Nephron progenitor cell (in vitro differentiated cells): ENCODE data around the gene ITGAE.

Experiments used
- DNase-seq: peaks from one replicate; pipeline ENCODE4 v3.0.0; 2021
- H3K27ac Mint-ChIP-seq: 2 replicates; pipeline ENCODE4 v1.8.0; 2021; ENCODE audit warnings: mild to moderate bottlenecking, moderate library complexity, mixed read lengths
- H3K27me3 Mint-ChIP-seq: 2 replicates; pipeline ENCODE4 v1.8.0; 2021; ENCODE audit warnings: mild to moderate bottlenecking, low read depth, mixed read lengths; ENCODE audit not compliant: poor library complexity
- H3K36me3 Mint-ChIP-seq: 2 replicates; pipeline ENCODE4 v1.8.0; 2021; ENCODE audit warnings: low read depth, mixed read lengths
- H3K4me1 Mint-ChIP-seq: 2 replicates; pipeline ENCODE4 v1.8.0; 2021; ENCODE audit warnings: mixed read lengths
- H3K4me3 Mint-ChIP-seq: 2 replicates; pipeline ENCODE4 v1.8.0; 2021; ENCODE audit warnings: mild to moderate bottlenecking, moderate library complexity, mixed read lengths
- H3K9me3 Mint-ChIP-seq: 2 replicates; pipeline ENCODE4 v1.8.0; 2021; ENCODE audit warnings: mild to moderate bottlenecking, moderate library complexity, mixed read lengths
- TF ChIP-seq, protein P1 (sequence below): fragments of 200-600 bp; sonication (generic); IDR thresholded peaks from 2 replicates; pipeline ENCODE4 v1.5.0; 2021; ENCODE audit warnings: antibody characterized with exemption

Gene ITGAE

GRCh38 chr17:3754458-3755334, 46.3 kb downstream of the ITGAE start:
- H3K27ac Mint-ChIP-seq = no peak overlapping the region
- peaks cover 6% of the 10 kb centered on the region for H3K9me3 Mint-ChIP-seq
- TF ChIP-seq, protein P1, sequence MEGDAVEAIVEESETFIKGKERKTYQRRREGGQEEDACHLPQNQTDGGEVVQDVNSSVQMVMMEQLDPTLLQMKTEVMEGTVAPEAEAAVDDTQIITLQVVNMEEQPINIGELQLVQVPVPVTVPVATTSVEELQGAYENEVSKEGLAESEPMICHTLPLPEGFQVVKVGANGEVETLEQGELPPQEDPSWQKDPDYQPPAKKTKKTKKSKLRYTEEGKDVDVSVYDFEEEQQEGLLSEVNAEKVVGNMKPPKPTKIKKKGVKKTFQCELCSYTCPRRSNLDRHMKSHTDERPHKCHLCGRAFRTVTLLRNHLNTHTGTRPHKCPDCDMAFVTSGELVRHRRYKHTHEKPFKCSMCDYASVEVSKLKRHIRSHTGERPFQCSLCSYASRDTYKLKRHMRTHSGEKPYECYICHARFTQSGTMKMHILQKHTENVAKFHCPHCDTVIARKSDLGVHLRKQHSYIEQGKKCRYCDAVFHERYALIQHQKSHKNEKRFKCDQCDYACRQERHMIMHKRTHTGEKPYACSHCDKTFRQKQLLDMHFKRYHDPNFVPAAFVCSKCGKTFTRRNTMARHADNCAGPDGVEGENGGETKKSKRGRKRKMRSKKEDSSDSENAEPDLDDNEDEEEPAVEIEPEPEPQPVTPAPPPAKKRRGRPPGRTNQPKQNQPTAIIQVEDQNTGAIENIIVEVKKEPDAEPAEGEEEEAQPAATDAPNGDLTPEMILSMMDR = no peak
- H3K4me3 Mint-ChIP-seq = peak overlapping the region; percentile 48
- H3K4me1 Mint-ChIP-seq = peaks cover 7% of the 10 kb centered on the region
- no peaks in the 10 kb centered on the region for H3K36me3 Mint-ChIP-seq
- DNase-seq = peak; percentile 88
- peaks cover 31% of the 10 kb centered on the region for H3K27me3 Mint-ChIP-seq

- Mint-ChIP-seq H3K36me3 (no peaks in the 10 kb centered on the region), H3K4me1 (peaks cover 9% of the 10 kb centered on the region), H3K27me3 (peaks cover 28% of the 10 kb centered on the region), H3K9me3 (no peaks in the 10 kb centered on the region), H3K27ac (no peak overlapping the region), H3K4me3 (peak overlapping the region; percentile 48)
- TF ChIP-seq, protein P1 = no peak
- DNase-seq = no peak
Observed at GRCh38 chr17:3754066-3754457, 46.9 kb downstream of the ITGAE start.

GRCh38 chr17:3753624-3754023, 47.4 kb downstream of the ITGAE start:
- no peak overlapping the region for H3K27ac Mint-ChIP-seq
- no peaks in the 10 kb centered on the region for H3K36me3 Mint-ChIP-seq
- H3K4me1 Mint-ChIP-seq = peaks cover 13% of the 10 kb centered on the region
- TF ChIP-seq, protein P1 = no peak
- H3K9me3 Mint-ChIP-seq = no peaks in the 10 kb centered on the region
- no peak for DNase-seq
- H3K27me3 Mint-ChIP-seq = peaks cover 25% of the 10 kb centered on the region
- no peak overlapping the region for H3K4me3 Mint-ChIP-seq

DNA sequence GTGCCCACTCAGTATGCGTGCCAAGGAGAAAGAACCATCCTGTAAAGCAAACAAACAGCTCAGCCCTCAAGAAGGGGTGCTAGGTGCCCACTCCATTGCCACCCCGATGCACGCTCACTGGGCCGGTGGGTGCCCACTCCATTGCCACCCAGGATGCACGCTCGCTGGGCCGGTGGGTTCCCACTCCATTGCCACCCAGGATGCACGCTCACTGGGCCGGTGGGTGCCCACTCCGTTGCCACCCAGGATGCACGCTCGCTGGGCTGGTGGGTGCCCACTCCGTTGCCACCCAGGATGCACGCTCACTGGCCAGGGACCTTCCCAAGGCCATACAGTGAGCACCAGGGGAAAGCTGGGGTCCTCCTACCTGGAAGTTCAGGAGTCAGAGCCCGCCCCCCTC, 49.2 kb downstream of the ITGAE start:
- DNase-seq = no peak
- Mint-ChIP-seq H3K9me3 (no peaks in the 10 kb centered on the region), H3K27me3 (peaks cover 23% of the 10 kb centered on the region), H3K27ac (no peak overlapping the region), H3K36me3 (no peaks in the 10 kb centered on the region), H3K4me1 (peaks cover 22% of the 10 kb centered on the region), H3K4me3 (no peak overlapping the region)
- TF ChIP-seq, protein P1 = no peak

GRCh38 chr17:3750926-3751325, 50.1 kb downstream of the ITGAE start:
- Mint-ChIP-seq H3K27me3 (peaks cover 19% of the 10 kb centered on the region), H3K4me1 (peaks cover 22% of the 10 kb centered on the region), H3K36me3 (no peaks in the 10 kb centered on the region), H3K9me3 (no peaks in the 10 kb centered on the region), H3K4me3 (no peak overlapping the region), H3K27ac (no peak overlapping the region)
- TF ChIP-seq, protein P1 = no peak
- DNase-seq = no peak

- Mint-ChIP-seq H3K27ac (no peak overlapping the region), H3K4me3 (no peak overlapping the region), H3K4me1 (peaks cover 22% of the 10 kb centered on the region), H3K36me3 (no peaks in the 10 kb centered on the region), H3K9me3 (no peaks in the 10 kb centered on the region), H3K27me3 (peaks cover 17% of the 10 kb centered on the region)
- TF ChIP-seq, protein P1 = no peak
- DNase-seq = no peak
Observed at GRCh38 chr17:3750296-3750695, 50.7 kb downstream of the ITGAE start.
